Activated CD4-positive, alpha-beta T cell treated with anti-CD3 and anti-CD28 coated beads, Interleukin-2, Interleukin-6, amounts not matched to agents 100 ng/mL and 50 ng/mL, durations not matched to agents 16 hours and 8 hours (primary cell): ENCODE results near the gene IL1A.

ENCODE experiments used
- DNase-seq: peaks from one replicate; pipeline ENCODE4 v3.0.0-alpha.2; 2020

The IL1A gene

DNA sequence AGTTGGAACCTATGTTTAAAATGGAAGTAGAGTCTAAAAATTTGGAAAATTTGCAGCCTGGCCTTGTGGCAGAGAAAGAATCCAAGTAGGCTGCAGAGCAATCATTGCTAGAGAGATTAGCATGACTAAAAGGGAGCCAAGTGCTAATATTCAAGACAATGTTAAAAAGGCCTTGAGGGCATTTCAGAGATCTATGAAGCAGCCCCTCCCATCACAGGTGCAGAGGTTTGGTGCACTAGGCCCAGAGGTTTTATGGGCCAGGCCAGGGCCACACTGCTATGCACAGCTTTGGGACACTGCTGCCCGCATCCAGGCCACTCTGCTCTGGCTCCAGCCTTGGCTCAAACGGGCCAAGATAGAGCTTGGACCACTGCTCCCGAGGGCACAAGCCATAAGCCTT is 6.7 kb upstream of the IL1A start:
- DNase-seq, result no peak

DNA sequence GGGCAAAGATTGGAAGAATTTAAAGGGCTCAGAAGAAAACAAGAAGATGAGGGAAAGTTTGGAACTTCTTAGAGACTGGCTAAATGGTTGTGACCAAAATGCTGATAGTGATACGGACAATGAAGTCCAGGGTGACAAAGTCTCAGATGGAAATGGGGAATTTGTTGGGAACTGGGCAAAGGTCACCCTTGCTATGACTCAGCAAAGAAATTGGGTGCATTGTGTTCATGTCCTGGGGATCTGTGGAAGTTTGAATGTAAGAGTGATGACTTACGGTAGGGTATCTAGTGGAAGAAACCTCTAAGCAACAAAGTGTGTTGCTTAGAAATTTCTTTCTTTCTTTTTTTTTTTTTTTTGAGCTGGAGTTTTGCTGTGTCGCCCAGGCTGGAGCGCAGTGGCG is 6.0 kb upstream of the IL1A start:
- no peak for DNase-seq

DNA sequence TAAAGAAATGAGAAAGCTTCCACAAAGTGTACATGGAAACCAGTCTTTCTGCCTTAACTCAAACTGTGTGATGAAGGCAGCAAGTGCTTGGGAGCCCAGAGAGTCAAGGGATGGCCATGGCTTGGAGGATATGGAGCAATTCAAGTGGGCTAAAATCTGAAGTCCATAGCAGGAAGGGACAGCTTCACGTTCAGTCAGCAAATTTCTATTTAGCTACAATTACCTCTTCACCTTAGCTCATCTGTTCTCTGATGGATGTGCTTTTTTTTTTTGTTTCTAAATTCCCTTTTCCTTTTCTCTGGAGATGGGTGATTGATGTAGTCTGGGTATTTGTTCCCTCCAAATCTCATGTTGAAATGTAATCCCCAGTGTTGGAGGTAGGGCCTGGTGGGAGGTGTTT is 4.9 kb upstream of the IL1A start:
- DNase-seq, result no peak

DNA sequence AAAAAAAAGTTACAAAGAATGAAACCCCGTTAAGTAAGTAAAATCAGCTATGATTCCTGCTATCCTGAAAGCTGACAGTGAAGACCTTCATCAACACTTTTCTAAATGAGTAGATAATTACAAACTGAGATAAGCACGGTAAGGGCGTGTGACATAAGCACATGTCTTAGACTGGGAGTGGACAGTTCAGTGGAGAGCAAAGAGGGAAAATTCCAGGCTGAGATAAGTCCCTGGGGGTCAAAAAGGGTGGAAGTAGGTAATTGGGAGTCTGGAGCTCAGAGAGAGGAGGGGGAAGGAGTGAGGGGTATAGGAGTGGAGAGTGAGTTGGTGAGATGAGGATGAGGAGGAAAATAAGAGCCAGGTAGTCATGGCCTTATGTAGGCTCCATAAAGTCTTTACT is 4.4 kb upstream of the IL1A start:
- no peak for DNase-seq

DNA sequence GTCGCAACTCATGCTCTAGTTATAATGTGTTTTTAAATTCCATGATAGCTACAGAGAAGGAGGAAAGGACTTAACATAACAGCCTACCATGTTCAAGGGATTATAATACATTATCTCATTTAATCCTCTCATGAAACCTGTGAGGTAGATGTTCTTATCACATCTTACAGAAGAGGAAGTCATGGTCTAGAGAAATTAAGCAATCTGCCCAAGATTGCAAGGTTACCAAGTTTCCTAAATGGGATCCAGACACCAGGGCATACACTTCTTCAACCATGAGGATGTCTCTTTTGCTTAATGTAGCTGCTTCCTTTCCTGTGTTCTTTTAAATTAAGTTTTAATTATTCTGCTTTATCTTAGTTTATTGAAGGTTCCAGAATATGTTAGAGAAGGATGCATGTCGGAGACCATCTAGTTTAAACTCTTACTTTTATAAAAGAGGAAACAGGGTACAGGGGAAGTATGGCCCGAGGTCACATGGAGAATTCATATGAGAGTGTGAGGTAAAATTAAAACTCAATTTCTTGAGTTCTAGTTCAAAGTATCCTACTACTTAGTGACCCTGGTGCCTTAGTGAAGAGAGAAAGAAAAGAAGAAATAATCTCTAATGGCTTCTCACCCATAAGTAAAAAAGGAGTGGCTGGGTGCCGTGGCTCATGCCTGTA is 3.6 kb upstream of the IL1A start:
- no peak for DNase-seq

DNA sequence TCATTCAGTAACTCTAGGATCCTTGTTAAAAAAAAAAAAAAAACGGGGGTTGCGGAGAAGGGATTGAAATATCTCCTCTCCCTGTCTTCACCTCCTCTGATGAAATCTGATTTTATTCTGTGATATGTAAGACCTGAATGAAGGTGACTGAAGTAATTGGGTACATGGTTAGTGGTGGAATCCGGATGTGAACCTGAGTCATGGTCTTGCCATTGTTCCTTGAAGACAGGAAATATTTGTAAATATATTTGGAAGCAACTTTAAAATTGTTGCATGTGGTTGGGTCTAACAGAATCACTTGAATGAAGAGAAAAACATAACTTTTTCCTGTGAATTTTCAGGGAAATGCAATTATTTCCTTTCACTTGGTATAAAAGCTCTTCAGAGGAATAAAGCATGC is 3.0 kb upstream of the IL1A start:
- no peak for DNase-seq

DNA sequence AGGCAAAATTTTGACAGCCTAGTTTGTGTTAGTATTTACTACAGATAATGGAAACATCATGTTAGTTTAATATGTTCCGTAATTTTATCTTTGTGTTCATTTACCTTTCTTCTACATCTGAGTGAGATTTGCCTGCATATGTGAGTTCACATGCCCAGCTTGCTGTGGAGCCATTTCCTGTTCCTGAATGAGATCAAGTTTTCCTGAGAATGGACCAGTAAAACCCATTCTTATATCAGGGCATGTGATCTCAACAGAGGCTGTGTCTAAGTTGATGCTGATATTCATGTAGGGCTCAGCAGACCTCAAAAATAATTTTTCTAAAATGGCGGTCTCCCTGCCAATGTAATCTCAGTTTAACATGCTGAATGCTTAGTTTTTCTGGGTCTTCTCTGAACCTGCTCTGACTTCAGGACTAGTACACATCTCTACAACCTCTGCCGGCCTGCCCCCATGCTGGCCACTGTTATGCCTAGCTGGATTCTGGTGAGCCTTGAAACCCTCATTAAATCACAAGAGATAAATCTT is 1.0 kb downstream of the IL1A start:
- no peak for DNase-seq

DNA sequence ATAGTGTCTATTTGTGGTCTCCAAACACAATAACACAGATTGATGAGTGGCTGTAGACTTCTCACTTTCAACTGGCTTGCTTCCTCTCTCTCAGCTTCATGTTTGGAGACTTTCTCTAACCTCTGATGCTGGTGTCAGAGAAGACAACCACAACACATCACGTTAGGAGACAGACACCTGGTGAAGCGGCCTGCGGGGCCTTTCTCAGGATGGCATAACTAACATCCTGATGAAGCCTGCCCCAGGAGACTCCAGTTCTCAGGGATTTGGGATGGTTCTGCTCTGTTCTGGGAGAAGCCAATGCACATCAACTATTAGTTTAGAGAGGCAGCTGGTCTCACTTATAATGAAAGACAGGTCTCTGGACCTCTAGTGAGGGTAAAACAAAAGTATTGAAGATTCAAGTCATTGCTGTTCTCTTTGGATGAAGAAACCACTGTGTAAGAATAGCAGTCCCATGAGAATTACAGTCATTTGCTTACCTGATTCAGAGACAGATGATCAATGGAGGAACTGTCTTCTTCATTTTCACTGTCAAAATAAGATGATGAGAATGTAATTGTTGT is 2.0 kb downstream of the IL1A start:
- no peak for DNase-seq

DNA sequence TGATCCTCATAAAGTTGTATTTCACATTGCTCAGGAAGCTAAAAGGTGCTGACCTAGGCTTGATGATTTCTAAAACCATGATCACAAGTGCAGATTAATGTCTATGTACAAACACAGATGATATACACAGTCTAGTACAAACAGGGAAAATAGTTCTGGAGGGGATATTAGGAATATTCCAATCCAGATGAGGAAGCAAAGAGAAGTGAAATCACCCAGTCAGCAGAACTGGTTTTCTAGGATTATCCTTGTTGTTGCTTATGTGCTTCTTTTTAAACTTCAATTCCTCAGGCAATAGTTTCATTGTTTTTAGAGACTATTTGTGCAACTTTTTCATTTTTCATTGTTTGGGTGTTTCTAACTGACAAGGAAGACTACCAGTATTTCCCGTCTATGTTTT is 4.7 kb downstream of the IL1A start:
- DNase-seq, result no peak

DNA sequence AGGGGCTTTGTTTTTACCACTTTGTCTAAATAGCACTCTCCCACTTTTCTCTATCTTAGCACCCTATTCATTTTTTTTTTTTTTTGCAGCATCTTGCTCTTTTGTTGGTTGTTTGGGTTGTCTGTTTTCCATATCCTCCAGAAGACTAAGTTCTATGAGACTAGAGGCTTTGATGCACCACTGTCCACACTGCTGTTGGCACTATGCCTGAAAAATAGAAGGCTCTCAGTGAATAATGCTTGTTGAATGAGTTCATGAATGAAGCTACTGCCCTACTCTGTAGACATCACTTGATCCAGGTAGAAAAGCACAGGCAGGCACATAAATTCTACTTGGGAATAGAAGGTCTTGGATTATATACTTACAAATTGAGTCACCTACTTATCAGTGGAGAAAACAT is 7.3 kb downstream of the IL1A start:
- DNase-seq, result no peak

DNA sequence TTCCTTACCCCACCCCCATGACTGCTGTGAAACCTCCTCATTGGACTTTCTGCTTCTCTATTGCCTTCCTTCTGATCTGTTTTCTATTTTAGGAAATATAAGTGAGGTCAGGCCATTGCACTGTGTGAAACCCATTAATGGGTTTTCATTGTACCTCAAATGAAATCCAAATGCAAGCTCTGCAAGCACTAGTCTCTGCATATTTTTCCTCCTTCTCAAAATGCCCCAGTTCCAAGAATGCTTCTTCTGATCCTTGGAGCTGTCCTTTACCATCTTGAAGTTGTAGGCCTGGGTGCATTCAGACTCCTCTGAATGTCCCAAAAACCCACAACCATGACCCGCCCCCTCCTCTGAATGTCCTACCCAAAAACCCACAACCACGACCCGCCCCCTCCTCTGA is 8.2 kb downstream of the IL1A start:
- no peak for DNase-seq

DNA sequence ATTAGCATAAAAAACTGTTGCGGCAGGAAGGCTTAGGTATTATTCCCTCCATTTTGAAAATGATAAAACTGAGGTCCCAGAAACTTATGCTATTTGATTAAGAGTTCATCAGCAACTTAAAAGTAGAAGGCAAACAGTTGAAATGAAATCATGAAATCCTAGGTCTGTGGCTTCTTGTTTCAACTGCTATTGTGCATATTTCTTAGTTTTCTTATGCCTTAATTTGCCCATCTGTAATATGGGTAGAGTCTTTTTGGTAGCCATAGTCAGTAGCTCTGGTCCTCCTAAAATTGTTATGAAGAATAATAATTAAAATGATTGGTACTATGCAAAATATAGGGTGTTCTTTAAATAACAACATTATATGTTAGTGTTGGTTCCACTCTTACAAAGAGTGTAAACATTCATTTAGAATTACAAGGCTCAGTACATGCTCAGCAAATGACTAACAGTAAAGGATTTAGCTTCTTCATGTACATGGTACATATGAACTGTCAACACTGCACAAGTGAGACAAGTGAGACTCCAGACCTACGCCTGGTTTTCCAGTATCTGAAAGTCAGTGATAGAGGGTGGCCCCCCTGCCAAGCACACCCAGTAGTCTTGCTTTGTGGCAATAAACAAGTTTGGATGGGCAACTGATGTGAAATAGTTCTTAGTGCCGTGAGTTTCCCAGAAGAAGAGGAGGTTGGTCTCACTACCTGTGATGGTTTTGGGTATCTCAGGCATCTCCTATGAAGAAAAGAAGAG is 9.6 kb downstream of the IL1A start:
- no peak for DNase-seq

DNA sequence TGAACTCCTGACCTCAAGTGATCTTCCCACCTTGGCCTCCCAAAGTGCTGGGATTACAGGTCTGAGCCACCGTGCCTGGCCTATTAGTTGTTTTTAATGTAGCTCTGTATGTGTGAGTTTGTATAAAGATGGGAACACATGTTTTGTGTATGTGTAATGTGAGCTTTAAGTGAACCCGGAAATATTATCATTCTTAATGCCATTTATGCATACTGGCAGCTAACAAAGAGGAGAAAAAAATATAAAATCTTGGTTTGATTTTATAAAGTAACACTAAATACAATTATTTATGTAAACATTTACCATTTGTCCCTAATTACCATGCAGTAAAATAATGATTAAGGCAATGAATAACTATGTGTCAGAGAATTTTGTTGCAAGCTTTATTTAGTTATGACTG is 10.7 kb downstream of the IL1A start:
- no peak for DNase-seq

DNA sequence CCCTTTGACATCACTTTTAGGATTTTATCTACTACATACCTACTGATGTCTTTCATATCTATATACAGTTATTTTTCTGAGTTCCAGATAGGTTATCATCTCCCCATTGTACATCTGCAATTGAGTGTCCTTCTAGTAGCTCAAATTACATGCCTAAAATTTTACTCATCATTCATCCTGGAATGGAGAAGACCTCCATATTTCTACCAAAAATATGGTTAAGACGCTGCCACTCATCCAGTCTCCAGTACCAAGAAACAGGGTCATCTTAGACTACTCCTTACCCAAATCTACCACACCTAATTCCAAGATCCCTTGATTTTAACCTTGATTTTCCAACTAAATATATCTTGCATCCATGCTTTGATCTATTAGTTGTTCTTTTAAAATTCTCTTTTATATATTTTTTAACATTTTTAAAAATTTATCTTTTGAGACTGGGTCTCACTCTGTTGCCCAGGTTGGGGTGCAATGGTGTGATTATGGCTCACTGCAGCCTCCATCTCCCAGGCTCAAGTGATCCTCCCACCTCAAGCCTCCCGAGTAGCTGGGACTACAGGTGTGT is 11.3 kb downstream of the IL1A start:
- DNase-seq, result no peak

DNA sequence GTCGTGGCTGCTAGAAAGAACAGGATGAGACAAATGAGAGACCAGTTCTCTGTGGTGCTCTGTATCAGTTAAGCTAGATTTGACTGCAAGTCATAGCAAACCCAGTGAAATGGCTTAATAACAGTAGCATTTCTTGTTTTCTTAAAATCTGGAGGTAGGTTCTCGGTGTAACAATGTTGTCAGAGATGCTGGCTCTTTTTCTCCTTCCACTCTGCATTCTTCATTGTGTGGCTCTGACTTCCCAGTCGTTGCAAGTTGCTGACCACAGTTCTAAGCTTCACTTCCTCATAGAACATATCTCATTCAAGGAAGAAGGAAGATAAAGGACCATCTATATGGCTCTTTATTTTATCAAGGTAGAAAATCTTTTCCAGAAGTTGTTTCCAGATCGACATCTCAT is 12.0 kb downstream of the IL1A start:
- no peak for DNase-seq

DNA sequence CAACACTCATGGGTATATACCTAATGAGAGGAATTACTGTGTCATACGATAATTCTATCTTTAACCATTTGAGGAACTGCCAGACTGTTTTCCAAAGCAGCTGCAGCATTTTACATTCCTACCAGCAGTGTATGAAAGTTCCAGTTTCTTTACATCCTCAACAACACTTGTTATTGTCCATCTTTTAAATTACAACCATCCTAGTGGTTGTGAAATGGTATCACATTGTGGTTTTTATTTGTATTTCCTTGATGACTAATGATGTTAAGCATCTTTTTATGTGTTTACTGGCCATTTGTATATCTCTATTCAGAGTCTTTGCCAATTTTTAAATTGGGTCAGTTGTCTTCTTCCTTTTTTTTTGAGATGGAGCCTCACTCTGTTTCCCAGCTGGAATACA is 15.9 kb downstream of the IL1A start:
- DNase-seq, result no peak

DNA sequence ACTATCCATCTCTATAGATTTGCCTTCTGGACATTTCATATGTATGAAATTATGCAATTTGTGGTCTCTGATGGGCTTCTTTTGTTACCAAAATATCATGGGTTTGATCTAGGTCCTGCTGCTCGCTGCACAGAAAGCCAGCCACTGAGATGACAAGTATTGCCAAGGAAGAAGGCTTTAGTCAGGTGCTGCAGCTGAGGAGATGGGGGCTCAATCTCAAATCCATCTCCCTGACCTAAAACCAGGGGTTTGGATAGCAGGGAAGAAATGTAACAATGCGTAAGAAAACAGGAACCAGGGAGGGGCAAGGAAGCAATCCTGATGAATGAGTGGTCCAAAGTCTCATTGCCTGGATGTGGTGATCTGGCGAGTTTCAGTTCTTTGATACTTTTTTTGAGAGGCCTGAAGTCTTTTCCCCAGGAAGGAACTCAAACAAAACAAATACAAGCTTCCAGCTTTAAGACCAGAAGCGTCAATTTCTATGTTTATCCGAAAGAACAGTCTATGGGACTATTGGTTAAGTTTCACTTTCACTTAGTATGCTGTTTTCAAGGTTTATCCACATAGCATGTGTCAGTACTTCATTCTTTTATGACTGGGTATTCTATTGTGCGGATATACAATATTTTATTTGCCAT is 16.5 kb downstream of the IL1A start:
- no peak for DNase-seq

DNA sequence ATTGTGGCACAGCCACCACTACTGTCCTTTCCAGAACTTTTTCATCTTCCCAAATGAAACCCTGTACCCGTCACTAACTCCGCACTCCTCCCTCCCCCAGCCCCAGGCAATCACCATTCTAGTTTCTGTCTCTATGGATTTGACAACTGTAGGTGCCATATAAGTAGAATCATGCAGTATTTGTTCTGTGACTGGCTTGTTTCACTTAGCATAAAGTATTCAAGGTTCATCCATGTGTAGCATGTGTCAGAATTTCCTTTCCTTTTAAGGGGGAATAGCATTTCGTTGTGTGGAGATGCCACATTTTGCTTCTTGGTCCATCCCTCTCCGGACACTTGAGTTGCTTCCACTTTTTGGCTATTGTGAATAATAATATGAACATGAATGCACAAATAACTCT is 19.0 kb downstream of the IL1A start:
- DNase-seq, result no peak

DNA sequence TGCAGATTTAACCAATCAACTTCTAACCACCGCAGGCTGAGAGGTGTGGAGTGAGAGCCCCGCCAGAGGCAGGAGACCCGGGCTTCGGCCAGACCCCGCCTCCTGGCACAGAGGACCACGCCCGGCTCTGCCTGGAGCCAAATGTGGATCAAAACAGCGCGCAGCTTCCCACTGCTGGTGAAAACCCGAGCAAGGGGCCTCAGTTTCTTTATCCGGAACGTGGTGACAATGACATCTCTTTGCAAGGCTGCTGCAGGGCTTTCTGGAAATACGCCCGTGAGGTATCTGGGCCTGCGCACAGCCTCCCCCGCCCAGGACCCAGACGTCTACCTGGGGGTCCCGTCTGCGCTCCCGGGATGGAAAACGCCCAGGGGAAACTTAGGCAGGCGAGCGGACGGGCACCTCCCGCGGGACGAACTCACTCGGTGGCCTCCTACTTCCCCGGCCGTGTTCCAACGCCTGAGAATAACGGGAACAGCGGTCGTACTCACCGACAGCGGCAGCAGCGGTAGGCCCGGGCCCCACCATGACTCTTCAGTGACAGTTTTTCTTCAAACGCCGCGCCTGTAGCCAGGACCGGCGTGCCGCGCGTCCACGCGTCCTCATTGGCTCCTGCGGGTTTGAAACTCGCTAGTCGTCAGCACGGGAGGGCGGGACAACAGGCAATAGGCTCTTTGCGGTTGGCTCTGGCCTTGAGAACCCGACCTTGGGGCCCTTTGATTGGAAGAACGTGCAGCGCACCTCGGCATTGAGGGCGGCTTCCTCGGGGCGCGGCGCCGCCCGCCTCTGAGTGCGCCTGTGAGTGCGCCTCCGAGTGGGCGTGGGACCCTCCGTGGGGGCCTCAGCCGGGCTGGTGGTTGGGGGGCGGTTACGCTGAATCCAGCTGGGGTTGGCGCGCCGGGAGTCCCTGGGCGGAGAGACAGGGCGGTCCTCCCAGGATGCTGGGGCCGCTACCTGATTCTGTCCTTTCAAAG is 19.9 kb downstream of the IL1A start, which contains the start of gene CKAP2L:
CKAP2L (minus strand) TSS at position 539 of the 974 bp plus-strand sequence; CDS start at position 528, 11 bp downstream.
- DNase-seq, result peak; percentile 99

DNA sequence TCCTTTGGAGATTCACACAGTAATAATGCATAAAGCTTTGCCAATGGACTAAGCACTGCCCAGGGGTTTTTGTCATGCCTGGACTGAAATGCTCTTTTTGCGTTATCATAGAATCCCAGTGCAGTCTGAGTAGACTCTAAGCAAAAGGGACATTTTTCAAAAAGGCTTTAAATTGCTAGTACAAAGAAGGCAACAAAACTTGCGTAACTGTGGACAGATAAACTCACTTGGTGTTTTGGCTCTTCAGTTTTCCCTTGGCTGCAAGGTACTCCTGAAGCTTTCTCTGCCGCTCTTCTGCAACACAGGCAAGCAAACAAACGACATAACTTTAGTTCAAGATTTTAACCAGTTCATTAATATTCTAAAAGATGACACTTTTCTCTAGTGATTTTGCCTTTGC is 22.0 kb downstream of the IL1A start:
- DNase-seq, result no peak

DNA sequence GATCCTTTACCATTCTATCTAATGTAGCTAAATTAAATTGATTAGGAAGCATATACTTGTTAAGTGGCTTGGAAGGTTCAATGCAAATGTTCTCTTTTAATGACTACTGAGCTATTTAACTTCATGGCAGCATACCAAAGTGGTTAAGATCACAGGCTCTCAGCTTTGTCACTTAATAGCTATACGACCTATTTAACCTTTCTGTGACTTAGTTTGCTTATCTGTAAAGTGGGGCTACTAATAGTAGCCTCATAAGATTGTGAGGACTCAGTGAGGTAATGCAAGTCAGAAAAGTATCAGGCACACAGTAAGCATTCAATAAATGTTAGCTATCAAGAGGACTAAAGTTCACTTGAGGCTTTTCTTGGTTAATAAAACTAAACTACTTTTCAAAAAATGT is 24.1 kb downstream of the IL1A start:
- DNase-seq, result no peak

DNA sequence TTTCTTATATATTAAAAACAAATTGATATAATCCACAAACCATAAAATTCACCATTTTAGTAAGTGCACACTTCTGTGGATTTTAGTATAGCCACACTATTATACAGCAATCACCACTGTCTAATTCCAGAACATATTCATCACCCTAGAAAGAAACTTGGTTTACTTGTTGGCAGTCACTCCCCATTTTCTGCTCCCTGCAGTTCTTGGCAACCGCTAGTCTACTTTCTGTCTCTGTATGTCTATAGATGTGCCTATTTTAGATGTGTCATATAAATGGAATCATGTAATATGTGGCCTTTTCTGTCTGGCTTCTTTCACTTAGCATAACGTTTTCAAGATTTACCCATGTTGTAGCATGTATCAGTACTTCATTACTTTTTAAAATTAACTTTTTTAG is 25.6 kb downstream of the IL1A start:
- DNase-seq, result no peak
